HCT116 (cell line): ENCODE measurements around the gene HMGN3. TPM values are rescaled to one million over a fixed set of nuclear protein-coding genes. Genes with fewer than 3 reads are reported as not detected.

Experiments used
- ATAC-seq: fragments of 200-7000 bp; cut with Tn5 transposase; 2 replicates; pipeline ENCODE4 v1.9.1; 2020; ENCODE audit warnings: mild to moderate bottlenecking, moderate library complexity
- BruUV-seq: library from RNA; stranded (reverse); fragments of 400-500 nt; replicated peaks from 2 replicates; lab custom pipeline; 2021; lab: Mats Ljungman, UMichigan
- CTCF ChIA-PET: fragments of 300-600 bp; sonication (Branson Sonifier 250); formaldehyde crosslinking; loops from one replicate; lab custom pipeline; 2021; ENCODE audit warnings: antibody characterized with exemption; lab: Charles Lee
- POLR2A ChIA-PET: fragments of 300-600, 350-600 bp; sonication (Branson Sonifier 250); formaldehyde crosslinking; loops from one replicate; lab custom pipeline; 2021; ENCODE audit warnings: antibody characterized with exemption; lab: Charles Lee
- RAD21 ChIA-PET, 2 experiments: fragments of 300-600 bp; sonication (Branson Sonifier 250); formaldehyde crosslinking; loops; one replicate each; lab custom pipeline; 2023; ENCODE audit warnings: low total read pairs in 2 of 2; ENCODE audit not compliant: uncharacterized antibody in 2 of 2, unreplicated experiment in 2 of 2, low non-redundant PET in 1 of 2; lab: Charles Lee
- DNase-seq: peaks from one replicate; pipeline ENCODE4 v3.0.0-alpha.2; 2010; ENCODE audit warnings: low read depth, low spot score
- H2AFZ ChIP-seq: fragments of 200-600 bp; shearing (Covaris generic), sonication (generic); 2 replicates; pipeline ENCODE4 v1.6.1; 2017; ENCODE audit warnings: low read depth, mixed run types, mixed read lengths, antibody characterized with exemption, low read length; ENCODE audit not compliant: poor library complexity, severe bottlenecking
- H3K27ac ChIP-seq: 2 replicates; pipeline ENCODE4 v1.5.1; 2012; ENCODE audit warnings: low read depth, low read length
- H3K27me3 ChIP-seq: fragments of 200-600 bp; sonication (generic); 2 replicates; pipeline ENCODE4 v1.6.1; 2016; ENCODE audit warnings: mixed run types, low read length, mixed read lengths; ENCODE audit not compliant: insufficient read depth
- H3K36me3 ChIP-seq, 2 experiments: fragments of 200-500 bp in 1 of 2; fragments of 200-600 bp in 1 of 2; sonication (Bioruptor generic) in 1 of 2; sonication (generic) in 1 of 2; 2 replicates each; pipeline versions ENCODE4 v1.5.1 to v1.6.1; 2014 to 2016; ENCODE audit warnings: low read length in 2 of 2, inconsistent platforms in 1 of 2, mixed read lengths in 1 of 2, mixed run types in 1 of 2; ENCODE audit not compliant: insufficient read depth in 2 of 2, control insufficient read depth in 1 of 2
- H3K4me1 ChIP-seq, 2 experiments: fragments of 200-600 bp in 1 of 2; sonication (generic) in 1 of 2; 2 replicates each; pipeline versions ENCODE4 v1.5.1 to v1.6.1; 2012 to 2017; ENCODE audit warnings: low read length in 2 of 2, inconsistent platforms in 1 of 2, mild to moderate bottlenecking in 1 of 2, mixed read lengths in 1 of 2, mixed run types in 1 of 2, moderate library complexity in 1 of 2; ENCODE audit not compliant: insufficient read depth in 2 of 2, control insufficient read depth in 1 of 2
- H3K4me2 ChIP-seq: fragments of 200-600 bp; sonication (generic); 2 replicates; pipeline ENCODE4 v1.6.1; 2017; ENCODE audit warnings: mixed run types, low read length, mixed read lengths
- H3K4me3 ChIP-seq, 2 experiments: fragments of 200-600 bp in 1 of 2; sonication (generic) in 1 of 2; replicated peaks in 1 of 2; 2 replicates each; pipeline ENCODE4 v1.5.1; 2011 to 2016; ENCODE audit warnings: low read length in 2 of 2, control low read depth in 1 of 2, low read depth in 1 of 2, mild to moderate bottlenecking in 1 of 2, mixed read lengths in 1 of 2, mixed run types in 1 of 2
- H3K79me2 ChIP-seq: fragments of 200-600 bp; sonication (generic); 2 replicates; pipeline ENCODE4 v1.6.1; 2017; ENCODE audit warnings: mild to moderate bottlenecking, mixed run types, low read length, moderate library complexity, mixed read lengths; ENCODE audit not compliant: insufficient read depth
- H3K9ac ChIP-seq: fragments of 200-600 bp; sonication (generic); 2 replicates; pipeline ENCODE4 v1.6.1; 2016; ENCODE audit warnings: low read length, mixed read lengths
- H3K9me2 ChIP-seq: fragments of 200-600 bp; sonication (generic), shearing (Covaris generic); 2 replicates; pipeline ENCODE4 v1.6.1; 2017; ENCODE audit warnings: mixed run types, mild to moderate bottlenecking, moderate library complexity; ENCODE audit not compliant: insufficient read depth
- H3K9me3 ChIP-seq, 2 experiments: fragments of 200-500 bp in 1 of 2; fragments of 200-600 bp in 1 of 2; sonication (Bioruptor generic) in 1 of 2; sonication (generic) in 1 of 2; 2 replicates each; pipeline ENCODE4 v1.6.1; 2014 to 2017; ENCODE audit warnings: low read length in 2 of 2, mixed read lengths in 2 of 2, inconsistent platforms in 1 of 2, low read depth in 1 of 2, mild to moderate bottlenecking in 1 of 2, mixed run types in 1 of 2, moderate library complexity in 1 of 2; ENCODE audit not compliant: control insufficient read depth in 1 of 2, insufficient read depth in 1 of 2
- H4K20me1 ChIP-seq: fragments of 200-600 bp; sonication (generic), shearing (Covaris generic); 2 replicates; pipeline ENCODE4 v1.6.1; 2017; ENCODE audit warnings: mixed run types, mild to moderate bottlenecking, moderate library complexity; ENCODE audit not compliant: insufficient read depth
- CBX3 ChIP-seq: IDR thresholded peaks from 2 replicates; pipeline ENCODE4 v1.6.1; 2012; ENCODE audit warnings: low read depth
- CEBPB ChIP-seq: IDR thresholded peaks from 2 replicates; pipeline ENCODE4 v1.6.1; 2012; ENCODE audit warnings: low read depth
- EGR1 ChIP-seq: IDR thresholded peaks from 2 replicates; pipeline ENCODE4 v1.6.1; 2012; ENCODE audit warnings: low read depth
- ELF1 ChIP-seq: IDR thresholded peaks from 2 replicates; pipeline ENCODE4 v1.6.1; 2012; ENCODE audit warnings: low read depth, borderline replicate concordance
- EZH2 ChIP-seq: fragments of 200-600 bp; sonication (generic); IDR thresholded peaks from 2 replicates; pipeline ENCODE4 v1.6.1; 2017; ENCODE audit warnings: antibody characterized with exemption, mixed run types
- EZH2phosphoT487 ChIP-seq: fragments of 200-600 bp; IDR thresholded peaks from 2 replicates; pipeline ENCODE4 v1.6.1; 2018; ENCODE audit warnings: antibody characterized with exemption, borderline replicate concordance
- FOSL1 ChIP-seq: IDR thresholded peaks from 2 replicates; pipeline ENCODE4 v1.6.1; 2012; ENCODE audit warnings: low read depth
- JUND ChIP-seq: IDR thresholded peaks from 2 replicates; pipeline ENCODE4 v1.6.1; 2012
- POLR2A ChIP-seq: IDR thresholded peaks from 2 replicates; pipeline ENCODE4 v1.7.0; 2011; ENCODE audit warnings: borderline replicate concordance; ENCODE audit not compliant: insufficient read depth, insufficient read length; ENCODE audit errors: extremely low read depth
- RAD21 ChIP-seq: IDR thresholded peaks from 2 replicates; pipeline ENCODE4 v1.6.1; 2012; ENCODE audit warnings: low read depth, mild to moderate bottlenecking
- SRF ChIP-seq: IDR thresholded peaks from 2 replicates; pipeline ENCODE4 v1.6.1; 2012; ENCODE audit warnings: low read depth
- TCF7L2 ChIP-seq: IDR thresholded peaks from 2 replicates; pipeline ENCODE4 v1.7.0; 2011; ENCODE audit warnings: borderline replicate concordance, inconsistent platforms; ENCODE audit not compliant: insufficient read depth, insufficient read length; ENCODE audit errors: extremely low read depth
- YY1 ChIP-seq: IDR thresholded peaks from 2 replicates; pipeline ENCODE4 v1.6.1; 2011; ENCODE audit warnings: low read length, low read depth, moderate library complexity, mild to moderate bottlenecking; ENCODE audit not compliant: insufficient replicate concordance; ENCODE audit errors: extremely low read depth
- ZFX ChIP-seq: fragments of 450-650 bp; IDR thresholded peaks from 2 replicates; pipeline ENCODE4 v1.6.1; 2017
- ZNF274 ChIP-seq: fragments of 200-500 bp; sonication (Bioruptor generic); IDR thresholded peaks from 2 replicates; pipeline ENCODE4 v1.6.1; 2014; ENCODE audit warnings: mild to moderate bottlenecking, low read depth, low read length, inconsistent platforms
- intact Hi-C: fragments of 100-400 bp; cut with micrococcal nuclease; formaldehyde crosslinking; loops from 2 replicates; pipeline ENCODE4 v1.10.0; 2022
- total RNA-seq: library from RNA; stranded (reverse); gene quantifications from one replicate; pipeline ENCODE4 v1.2.1, GENCODE V29; 2021; ENCODE audit not compliant: unreplicated experiment
- TF ChIP-seq, protein P1 (sequence below): IDR thresholded peaks from 2 replicates; pipeline ENCODE4 v1.6.1; 2012
- TF ChIP-seq, protein P2 (sequence below): IDR thresholded peaks from 2 replicates; pipeline ENCODE4 v1.6.1; 2012
- TF ChIP-seq, protein P3 (sequence below), 3 experiments: fragments of 200-600 bp in 1 of 3; sonication (generic) in 1 of 3; IDR thresholded peaks in 2 of 3; conservative IDR thresholded peaks in 1 of 3; 2 replicates each; pipeline ENCODE4 v1.5.1; 2012 to 2017; ENCODE audit warnings: low read depth in 2 of 3, low read length in 2 of 3, antibody characterized with exemption in 1 of 3, borderline replicate concordance in 1 of 3, control low read depth in 1 of 3, mild to moderate bottlenecking in 1 of 3, mixed read lengths in 1 of 3, mixed run types in 1 of 3, moderate library complexity in 1 of 3; ENCODE audit not compliant: insufficient read depth in 1 of 3
- TF ChIP-seq, protein P4 (sequence below): IDR thresholded peaks from 2 replicates; pipeline ENCODE4 v1.6.1; 2011; ENCODE audit warnings: mild to moderate bottlenecking, low read length, moderate library complexity; ENCODE audit not compliant: insufficient replicate concordance; ENCODE audit errors: extremely low read depth

The HMGN3 gene
- total RNA-seq, 1 experiment from 2014 or later: 60.5 TPM

DNA sequence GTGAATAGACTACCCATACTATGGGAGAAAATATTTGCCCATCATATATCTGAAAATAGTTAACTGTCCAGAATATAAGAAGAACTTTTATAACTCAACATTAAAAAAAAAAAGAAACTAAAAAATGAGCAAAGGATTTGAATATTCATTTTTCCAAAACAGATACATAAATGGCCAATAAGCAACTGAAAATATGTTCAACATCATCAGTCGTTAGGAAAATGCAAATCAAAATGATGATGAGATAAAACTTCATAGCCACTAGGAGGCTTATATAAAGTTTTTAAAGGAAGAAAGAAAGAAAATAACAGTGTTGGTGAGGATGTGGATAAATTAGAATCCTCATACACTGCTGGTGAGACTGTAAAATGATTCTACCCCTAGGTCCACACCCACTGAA, 32.6 kb upstream of the HMGN3 start:
- POLR2A ChIA-PET: no interaction called here
- Histone ChIP-seq H3K4me3 (no peak overlapping the region), H4K20me1 (no peaks in the 10 kb centered on the region), H3K27me3 (no peaks in the 10 kb centered on the region), H3K9me3 (no peaks in the 10 kb centered on the region), H3K9ac (no peak overlapping the region), H3K4me1 (no peaks in the 10 kb centered on the region), H2AFZ (no peak overlapping the region), H3K4me2 (no peak overlapping the region), H3K79me2 (no peaks in the 10 kb centered on the region), H3K36me3 (no peaks in the 10 kb centered on the region), H3K27ac (no peak overlapping the region), H3K9me2 (no peaks in the 10 kb centered on the region)
- CTCF ChIA-PET: no interaction called here
- ATAC-seq (no peak), DNase-seq (no peak)
- RAD21 ChIA-PET: no interaction called here
- no TSS peak for BruUV-seq
- intact Hi-C loops: no loop called here
- TF ChIP-seq EZH2phosphoT487 (no peak), ZFX (no peak), CBX3 (no peak), TCF7L2 (no peak), EZH2 (no peak), EGR1 (no peak), CEBPB (no peak), ZNF274 (no peak), JUND (no peak), ELF1 (no peak), POLR2A (no peak), YY1 (no peak), SRF (no peak), RAD21 (no peak), FOSL1 (no peak)
- TF ChIP-seq, protein P1, sequence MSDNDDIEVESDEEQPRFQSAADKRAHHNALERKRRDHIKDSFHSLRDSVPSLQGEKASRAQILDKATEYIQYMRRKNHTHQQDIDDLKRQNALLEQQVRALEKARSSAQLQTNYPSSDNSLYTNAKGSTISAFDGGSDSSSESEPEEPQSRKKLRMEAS: no peak
- TF ChIP-seq, protein P2, sequence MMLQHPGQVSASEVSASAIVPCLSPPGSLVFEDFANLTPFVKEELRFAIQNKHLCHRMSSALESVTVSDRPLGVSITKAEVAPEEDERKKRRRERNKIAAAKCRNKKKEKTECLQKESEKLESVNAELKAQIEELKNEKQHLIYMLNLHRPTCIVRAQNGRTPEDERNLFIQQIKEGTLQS: no peak
- TF ChIP-seq, protein P3, sequence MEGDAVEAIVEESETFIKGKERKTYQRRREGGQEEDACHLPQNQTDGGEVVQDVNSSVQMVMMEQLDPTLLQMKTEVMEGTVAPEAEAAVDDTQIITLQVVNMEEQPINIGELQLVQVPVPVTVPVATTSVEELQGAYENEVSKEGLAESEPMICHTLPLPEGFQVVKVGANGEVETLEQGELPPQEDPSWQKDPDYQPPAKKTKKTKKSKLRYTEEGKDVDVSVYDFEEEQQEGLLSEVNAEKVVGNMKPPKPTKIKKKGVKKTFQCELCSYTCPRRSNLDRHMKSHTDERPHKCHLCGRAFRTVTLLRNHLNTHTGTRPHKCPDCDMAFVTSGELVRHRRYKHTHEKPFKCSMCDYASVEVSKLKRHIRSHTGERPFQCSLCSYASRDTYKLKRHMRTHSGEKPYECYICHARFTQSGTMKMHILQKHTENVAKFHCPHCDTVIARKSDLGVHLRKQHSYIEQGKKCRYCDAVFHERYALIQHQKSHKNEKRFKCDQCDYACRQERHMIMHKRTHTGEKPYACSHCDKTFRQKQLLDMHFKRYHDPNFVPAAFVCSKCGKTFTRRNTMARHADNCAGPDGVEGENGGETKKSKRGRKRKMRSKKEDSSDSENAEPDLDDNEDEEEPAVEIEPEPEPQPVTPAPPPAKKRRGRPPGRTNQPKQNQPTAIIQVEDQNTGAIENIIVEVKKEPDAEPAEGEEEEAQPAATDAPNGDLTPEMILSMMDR (IDR thresholded peaks at IDR 0.05 in 2 of 3, conservative IDR thresholded peaks at IDR 0.05 in 1 of 3; ENCODE audit: borderline replicate concordance in 1 of 3, insufficient read depth in 1 of 3, low read depth in 2 of 3, low read length in 2 of 3): no peak
- TF ChIP-seq, protein P4, sequence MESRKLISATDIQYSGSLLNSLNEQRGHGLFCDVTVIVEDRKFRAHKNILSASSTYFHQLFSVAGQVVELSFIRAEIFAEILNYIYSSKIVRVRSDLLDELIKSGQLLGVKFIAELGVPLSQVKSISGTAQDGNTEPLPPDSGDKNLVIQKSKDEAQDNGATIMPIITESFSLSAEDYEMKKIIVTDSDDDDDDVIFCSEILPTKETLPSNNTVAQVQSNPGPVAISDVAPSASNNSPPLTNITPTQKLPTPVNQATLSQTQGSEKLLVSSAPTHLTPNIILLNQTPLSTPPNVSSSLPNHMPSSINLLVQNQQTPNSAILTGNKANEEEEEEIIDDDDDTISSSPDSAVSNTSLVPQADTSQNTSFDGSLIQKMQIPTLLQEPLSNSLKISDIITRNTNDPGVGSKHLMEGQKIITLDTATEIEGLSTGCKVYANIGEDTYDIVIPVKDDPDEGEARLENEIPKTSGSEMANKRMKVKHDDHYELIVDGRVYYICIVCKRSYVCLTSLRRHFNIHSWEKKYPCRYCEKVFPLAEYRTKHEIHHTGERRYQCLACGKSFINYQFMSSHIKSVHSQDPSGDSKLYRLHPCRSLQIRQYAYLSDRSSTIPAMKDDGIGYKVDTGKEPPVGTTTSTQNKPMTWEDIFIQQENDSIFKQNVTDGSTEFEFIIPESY: no peak
